ENCODE data around the gene PFN3. TPM values are rescaled to one million over a fixed set of nuclear protein-coding genes. Genes with fewer than 3 reads are reported as not detected.
A peak's percentile ranks its signal among the peaks of the same experiment; 100 is the strongest.

The PFN3 gene
- total RNA-seq, 2 donors from 2014 or later: not detected

- intact Hi-C loops (cut with DNase I): no loop called here
- peak; percentile 81 for DNase-seq (ENCODE audit: low spot score)
Observed at GRCh38 chr5:177440211-177440989, 39.9 kb upstream of the PFN3 start.

GRCh38 chr5:177439518-177440053 is 39.1 kb upstream of the PFN3 start:
- DNase-seq (ENCODE audit: low spot score): no peak

GRCh38 chr5:177438468-177438867 is 38.0 kb upstream of the PFN3 start:
- intact Hi-C loops (cut with DNase I): no loop called here
- no peak for DNase-seq (ENCODE audit: low spot score)

More at GRCh38 chr5:177439518-177440053, 39.1 kb upstream of the PFN3 start:
- intact Hi-C loops (cut with DNase I): no loop called here

- no peak for DNase-seq (ENCODE audit: low spot score)
- intact Hi-C loops (cut with DNase I): no loop called here
Observed at GRCh38 chr5:177437623-177438022, 37.2 kb upstream of the PFN3 start.

- intact Hi-C loops (cut with DNase I): no loop called here
Observed at GRCh38 chr5:177435847-177436536, 35.5 kb upstream of the PFN3 start.

GRCh38 chr5:177434942-177435738 is 34.7 kb upstream of the PFN3 start:
- no peak for DNase-seq (ENCODE audit: low spot score)
- intact Hi-C loops (cut with DNase I): no loop called here

More at GRCh38 chr5:177435847-177436536, 35.5 kb upstream of the PFN3 start:
- peak; percentile 76 for DNase-seq (ENCODE audit: low spot score)

- DNase-seq (ENCODE audit: low spot score): no peak
Observed at GRCh38 chr5:177434437-177434836, 34.0 kb upstream of the PFN3 start.

GRCh38 chr5:177433658-177434217 is 33.3 kb upstream of the PFN3 start:
- intact Hi-C loops (cut with DNase I): no loop called here
- DNase-seq (ENCODE audit: low spot score): peak; percentile 78

More at GRCh38 chr5:177434437-177434836, 34.0 kb upstream of the PFN3 start:
- intact Hi-C loops (cut with DNase I): no loop called here

GRCh38 chr5:177432839-177433657 is 32.6 kb upstream of the PFN3 start:
- intact Hi-C loops (cut with DNase I): no loop called here
- DNase-seq (ENCODE audit: low spot score): no peak

GRCh38 chr5:177432143-177432838 is 31.8 kb upstream of the PFN3 start:
- intact Hi-C loops (cut with DNase I): no loop called here
- DNase-seq (ENCODE audit: low spot score): no peak

GRCh38 chr5:177431317-177432142 is 31.1 kb upstream of the PFN3 start:
- intact Hi-C loops (cut with DNase I): no loop called here
- DNase-seq (ENCODE audit: low spot score): peak; percentile 86

- intact Hi-C loops (cut with DNase I): no loop called here
- DNase-seq (ENCODE audit: low spot score): no peak
Observed at GRCh38 chr5:177430972-177431316, 30.5 kb upstream of the PFN3 start.

- DNase-seq (ENCODE audit: low spot score): peak; percentile 71
- intact Hi-C loops (cut with DNase I): no loop called here
Observed at GRCh38 chr5:177430140-177430951, 29.9 kb upstream of the PFN3 start.

GRCh38 chr5:177429248-177430040 is 29.0 kb upstream of the PFN3 start:
- intact Hi-C loops (cut with DNase I): no loop called here
- DNase-seq (ENCODE audit: low spot score): peak; percentile 93

GRCh38 chr5:177428574-177429217 is 28.2 kb upstream of the PFN3 start:
- peak; percentile 67 for DNase-seq (ENCODE audit: low spot score)
- intact Hi-C loops (cut with DNase I): no loop called here
